HG03354 (cell line): ENCODE results near the gene SGSM1.

Source experiments
- ATAC-seq: cut with Tn5 transposase; IDR thresholded peaks from one replicate; pipeline ENCODE4 v1.9.1; 2021; ENCODE audit warnings: mild to moderate bottlenecking; ENCODE audit not compliant: unreplicated experiment, poor library complexity, severe bottlenecking

SGSM1 gene

GRCh38 chr22:24968066-24968561 is 162.1 kb downstream of the SGSM1 start:
- ATAC-seq, result no peak

GRCh38 chr22:24969560-24970301 is 163.7 kb downstream of the SGSM1 start:
- no peak for ATAC-seq

- no peak for ATAC-seq
Measured at GRCh38 chr22:24972369-24972768, 166.4 kb downstream of the SGSM1 start.

GRCh38 chr22:24973872-24974271 is 167.9 kb downstream of the SGSM1 start:
- no peak for ATAC-seq

GRCh38 chr22:24975125-24975640 is 169.2 kb downstream of the SGSM1 start:
- no peak for ATAC-seq

- no peak for ATAC-seq
Measured at GRCh38 chr22:24975813-24976341, 169.9 kb downstream of the SGSM1 start.

GRCh38 chr22:24976442-24977218 is 170.6 kb downstream of the SGSM1 start:
- ATAC-seq, result no peak
